ENCODE data around the gene MIOS.

Gene MIOS

GRCh38 chr7:7569615-7570014 lies 2.9 kb downstream of the MIOS start:
- no peak for TF ChIP-seq CTCF (conservative IDR thresholded peaks at IDR 0.05)
- no peak for TF ChIP-seq ZFX (IDR thresholded peaks at IDR 0.05)
- H3K27ac ChIP-seq: no peak overlapping the region; the same call in 1 of the 2 replicates

DNA sequence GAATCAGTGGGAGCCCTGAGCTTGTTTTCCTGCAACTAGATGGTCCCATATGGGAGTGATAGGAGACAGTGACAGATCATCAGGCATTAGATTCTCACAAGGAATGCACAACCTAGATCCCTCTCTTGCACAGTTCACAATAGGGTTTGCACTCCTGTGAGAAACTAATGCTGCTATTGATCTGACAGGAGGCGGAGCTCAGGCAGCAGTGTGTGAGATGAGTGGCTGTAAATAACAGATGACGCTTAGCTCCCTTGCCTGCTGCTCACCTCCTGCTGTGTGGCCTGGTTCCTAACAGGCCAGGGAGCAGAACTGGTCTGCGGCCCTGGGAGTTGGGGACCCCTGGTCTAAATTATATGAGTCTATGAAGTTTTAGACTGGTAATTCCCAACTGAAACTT lies 3.9 kb downstream of the MIOS start:
- TF ChIP-seq CTCF (conservative IDR thresholded peaks at IDR 0.05): no peak
- no peak for TF ChIP-seq ZFX (IDR thresholded peaks at IDR 0.05)
- H3K27ac ChIP-seq: peak overlapping the region; percentile 25; the same call in 1 of the 2 replicates

- peak overlapping the region; percentile 69; the same call in 1 of the 2 replicates for H3K27ac ChIP-seq
- no peak for TF ChIP-seq CTCF (conservative IDR thresholded peaks at IDR 0.05)
- no peak for TF ChIP-seq ZFX (IDR thresholded peaks at IDR 0.05)
These were observed 7.0 kb downstream of the MIOS start for GRCh38 chr7:7573701-7574100.

DNA sequence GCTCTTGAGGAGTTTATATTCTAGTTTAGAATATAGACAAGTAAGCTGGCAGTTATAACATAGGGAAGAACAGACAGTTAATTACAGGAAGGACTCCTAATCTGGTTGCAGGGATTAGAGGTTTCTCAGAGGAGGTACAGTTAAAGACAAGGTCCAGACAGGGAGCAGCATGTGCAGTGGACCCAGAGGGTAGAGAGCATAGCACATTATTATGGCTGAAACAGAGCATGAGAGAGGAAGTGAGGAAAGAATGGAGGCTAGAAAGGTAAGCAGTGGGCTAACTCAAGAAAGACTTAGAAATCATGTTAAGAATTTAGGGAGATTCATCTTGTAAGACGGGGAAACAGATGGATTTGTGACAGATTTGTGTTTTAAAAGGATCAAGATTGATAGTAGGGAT lies 9.7 kb downstream of the MIOS start:
- H3K27ac ChIP-seq: no peak overlapping the region
- TF ChIP-seq CTCF (conservative IDR thresholded peaks at IDR 0.05) (no peak), ZFX (IDR thresholded peaks at IDR 0.05) (no peak)

- no peak overlapping the region for H3K27ac ChIP-seq
- TF ChIP-seq CTCF (conservative IDR thresholded peaks at IDR 0.05) (no peak), ZFX (IDR thresholded peaks at IDR 0.05) (no peak)
These were observed 11.2 kb downstream of the MIOS start for GRCh38 chr7:7577888-7578287.

- no peak overlapping the region for H3K27ac ChIP-seq
- TF ChIP-seq CTCF (conservative IDR thresholded peaks at IDR 0.05) (no peak), ZFX (IDR thresholded peaks at IDR 0.05) (no peak)
These were observed 13.0 kb downstream of the MIOS start for GRCh38 chr7:7579638-7580037.

DNA sequence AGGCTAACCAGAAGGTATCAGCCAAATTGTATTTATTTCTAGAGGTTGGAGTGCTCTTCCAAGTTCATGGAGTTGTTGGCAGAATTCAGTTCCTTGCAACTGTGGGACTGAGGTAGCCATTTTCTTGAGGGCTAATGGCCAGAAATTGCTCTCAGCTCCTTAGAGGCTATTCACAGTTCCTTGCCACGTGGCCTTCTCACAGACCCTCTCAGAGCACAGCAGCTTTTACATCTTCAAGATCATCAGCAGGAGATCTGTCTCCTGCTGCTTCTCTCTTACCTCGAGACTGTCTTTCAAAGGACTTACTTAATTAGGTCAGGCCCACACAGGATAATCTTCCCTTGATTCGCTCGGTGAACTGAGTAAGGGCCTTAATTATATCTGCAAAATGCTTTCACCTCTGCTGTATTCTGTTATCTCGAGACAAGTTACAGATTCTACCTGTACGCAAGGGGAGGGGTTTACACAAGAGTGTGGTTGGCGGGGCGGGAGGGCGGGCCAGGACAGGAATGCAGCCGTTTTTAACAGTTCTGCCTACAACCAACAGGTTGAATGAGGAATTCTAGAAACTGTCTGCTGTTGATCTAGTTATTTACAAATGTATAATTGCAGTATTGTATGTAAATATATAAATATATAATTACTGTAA lies 15.0 kb downstream of the MIOS start:
- no peak overlapping the region for H3K27ac ChIP-seq
- no peak for TF ChIP-seq CTCF (conservative IDR thresholded peaks at IDR 0.05)
- TF ChIP-seq ZFX (IDR thresholded peaks at IDR 0.05): no peak

Measured in C4-2B (cell line).